ENCODE data around the gene SERPINA4. TPM values are rescaled to one million over a fixed set of nuclear protein-coding genes. Genes with fewer than 3 reads are reported as not detected.

SERPINA4 gene
- total and polyA plus RNA-seq, 2 of the 13 experiments (the other 11 are each of a cell fraction or from before 2014, with no cell fraction given) = 39.1 to 57.8 TPM

DNA sequence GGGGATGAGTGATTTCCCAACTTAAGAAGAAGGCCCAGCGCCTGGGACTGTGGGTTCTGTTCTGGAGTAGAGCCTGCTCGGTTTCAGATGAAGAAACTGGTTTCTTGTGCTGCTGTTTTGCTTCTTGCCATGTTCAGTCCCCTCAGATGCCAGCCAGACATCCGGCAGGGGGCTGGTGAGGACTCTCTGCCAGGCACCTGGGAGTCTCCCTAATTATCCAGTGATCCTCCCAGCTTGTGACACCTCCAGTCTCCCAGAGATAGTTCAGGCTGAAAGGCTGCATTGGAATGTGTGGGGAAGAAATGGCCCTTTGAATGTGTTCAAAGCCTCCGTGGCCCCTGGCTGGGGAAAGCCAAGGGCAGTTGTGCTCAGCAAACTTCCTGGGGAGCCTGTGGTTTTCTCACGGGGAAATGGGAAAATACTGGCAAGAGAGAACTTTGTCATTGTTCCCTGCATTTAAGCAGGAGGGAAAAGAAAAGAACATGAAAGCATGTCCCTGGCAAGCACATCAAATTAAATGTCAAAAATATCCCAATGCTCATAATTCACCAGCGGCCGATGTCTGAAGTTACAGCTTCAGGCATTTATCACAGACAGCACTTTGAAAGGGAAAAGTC lies 43.5 kb upstream of the SERPINA4 start (continued):
- TF ChIP-seq ZFY (CRISPR knock-in tag; IDR thresholded peaks at IDR 0.05) = no peak
- TF ChIP-seq SIN3A (IDR thresholded peaks at IDR 0.05; ENCODE audit: borderline replicate concordance, low read depth, low read length) = no peak
- 0 out of 2 replicates have a peak, but pooled peaks have one; percentile 28 for TF ChIP-seq RCOR2 (CRISPR knock-in tag; IDR thresholded peaks at IDR 0.05)
- TF ChIP-seq ZSCAN22 (CRISPR knock-in tag; IDR thresholded peaks at IDR 0.05) = no peak
- TF ChIP-seq, protein P1, sequence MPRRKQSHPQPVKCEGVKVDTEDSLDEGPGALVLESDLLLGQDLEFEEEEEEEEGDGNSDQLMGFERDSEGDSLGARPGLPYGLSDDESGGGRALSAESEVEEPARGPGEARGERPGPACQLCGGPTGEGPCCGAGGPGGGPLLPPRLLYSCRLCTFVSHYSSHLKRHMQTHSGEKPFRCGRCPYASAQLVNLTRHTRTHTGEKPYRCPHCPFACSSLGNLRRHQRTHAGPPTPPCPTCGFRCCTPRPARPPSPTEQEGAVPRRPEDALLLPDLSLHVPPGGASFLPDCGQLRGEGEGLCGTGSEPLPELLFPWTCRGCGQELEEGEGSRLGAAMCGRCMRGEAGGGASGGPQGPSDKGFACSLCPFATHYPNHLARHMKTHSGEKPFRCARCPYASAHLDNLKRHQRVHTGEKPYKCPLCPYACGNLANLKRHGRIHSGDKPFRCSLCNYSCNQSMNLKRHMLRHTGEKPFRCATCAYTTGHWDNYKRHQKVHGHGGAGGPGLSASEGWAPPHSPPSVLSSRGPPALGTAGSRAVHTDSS (CRISPR knock-in tag; conservative IDR thresholded peaks at IDR 0.05) = no peak
- peak; percentile 45 for TF ChIP-seq GATAD2A (CRISPR knock-in tag; IDR thresholded peaks at IDR 0.05)
- TF ChIP-seq ZBTB8A (CRISPR knock-in tag; IDR thresholded peaks at IDR 0.05; ENCODE audit: borderline replicate concordance, low read depth) = no peak
- TF ChIP-seq, protein P2, sequence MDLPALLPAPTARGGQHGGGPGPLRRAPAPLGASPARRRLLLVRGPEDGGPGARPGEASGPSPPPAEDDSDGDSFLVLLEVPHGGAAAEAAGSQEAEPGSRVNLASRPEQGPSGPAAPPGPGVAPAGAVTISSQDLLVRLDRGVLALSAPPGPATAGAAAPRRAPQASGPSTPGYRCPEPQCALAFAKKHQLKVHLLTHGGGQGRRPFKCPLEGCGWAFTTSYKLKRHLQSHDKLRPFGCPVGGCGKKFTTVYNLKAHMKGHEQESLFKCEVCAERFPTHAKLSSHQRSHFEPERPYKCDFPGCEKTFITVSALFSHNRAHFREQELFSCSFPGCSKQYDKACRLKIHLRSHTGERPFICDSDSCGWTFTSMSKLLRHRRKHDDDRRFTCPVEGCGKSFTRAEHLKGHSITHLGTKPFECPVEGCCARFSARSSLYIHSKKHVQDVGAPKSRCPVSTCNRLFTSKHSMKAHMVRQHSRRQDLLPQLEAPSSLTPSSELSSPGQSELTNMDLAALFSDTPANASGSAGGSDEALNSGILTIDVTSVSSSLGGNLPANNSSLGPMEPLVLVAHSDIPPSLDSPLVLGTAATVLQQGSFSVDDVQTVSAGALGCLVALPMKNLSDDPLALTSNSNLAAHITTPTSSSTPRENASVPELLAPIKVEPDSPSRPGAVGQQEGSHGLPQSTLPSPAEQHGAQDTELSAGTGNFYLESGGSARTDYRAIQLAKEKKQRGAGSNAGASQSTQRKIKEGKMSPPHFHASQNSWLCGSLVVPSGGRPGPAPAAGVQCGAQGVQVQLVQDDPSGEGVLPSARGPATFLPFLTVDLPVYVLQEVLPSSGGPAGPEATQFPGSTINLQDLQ (CRISPR knock-in tag; IDR thresholded peaks at IDR 0.05) = no peak
- TF ChIP-seq ZNF747 (CRISPR knock-in tag; IDR thresholded peaks at IDR 0.05; ENCODE audit: borderline replicate concordance) = no peak; the same call in 1 of the 2 replicates
- TF ChIP-seq, protein P3, sequence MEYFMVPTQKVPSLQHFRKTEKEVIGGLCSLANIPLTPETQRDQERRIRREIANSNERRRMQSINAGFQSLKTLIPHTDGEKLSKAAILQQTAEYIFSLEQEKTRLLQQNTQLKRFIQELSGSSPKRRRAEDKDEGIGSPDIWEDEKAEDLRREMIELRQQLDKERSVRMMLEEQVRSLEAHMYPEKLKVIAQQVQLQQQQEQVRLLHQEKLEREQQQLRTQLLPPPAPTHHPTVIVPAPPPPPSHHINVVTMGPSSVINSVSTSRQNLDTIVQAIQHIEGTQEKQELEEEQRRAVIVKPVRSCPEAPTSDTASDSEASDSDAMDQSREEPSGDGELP (IDR thresholded peaks at IDR 0.05; ENCODE audit: borderline replicate concordance, low read depth) = no peak; the same call in 1 of the 2 replicates
- peak; percentile 79; the same call in 1 of the 2 replicates for TF ChIP-seq ZNF263 (CRISPR knock-in tag; IDR thresholded peaks at IDR 0.05)
- TF ChIP-seq SPEN (CRISPR knock-in tag; IDR thresholded peaks at IDR 0.05; ENCODE audit: low read depth) = 0 out of 2 replicates have a peak, but pooled peaks have one; percentile 36
- TF ChIP-seq, protein P4, sequence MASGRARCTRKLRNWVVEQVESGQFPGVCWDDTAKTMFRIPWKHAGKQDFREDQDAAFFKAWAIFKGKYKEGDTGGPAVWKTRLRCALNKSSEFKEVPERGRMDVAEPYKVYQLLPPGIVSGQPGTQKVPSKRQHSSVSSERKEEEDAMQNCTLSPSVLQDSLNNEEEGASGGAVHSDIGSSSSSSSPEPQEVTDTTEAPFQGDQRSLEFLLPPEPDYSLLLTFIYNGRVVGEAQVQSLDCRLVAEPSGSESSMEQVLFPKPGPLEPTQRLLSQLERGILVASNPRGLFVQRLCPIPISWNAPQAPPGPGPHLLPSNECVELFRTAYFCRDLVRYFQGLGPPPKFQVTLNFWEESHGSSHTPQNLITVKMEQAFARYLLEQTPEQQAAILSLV (CRISPR knock-in tag; IDR thresholded peaks at IDR 0.05; ENCODE audit: borderline replicate concordance) = no peak
- TF ChIP-seq, protein P5, sequence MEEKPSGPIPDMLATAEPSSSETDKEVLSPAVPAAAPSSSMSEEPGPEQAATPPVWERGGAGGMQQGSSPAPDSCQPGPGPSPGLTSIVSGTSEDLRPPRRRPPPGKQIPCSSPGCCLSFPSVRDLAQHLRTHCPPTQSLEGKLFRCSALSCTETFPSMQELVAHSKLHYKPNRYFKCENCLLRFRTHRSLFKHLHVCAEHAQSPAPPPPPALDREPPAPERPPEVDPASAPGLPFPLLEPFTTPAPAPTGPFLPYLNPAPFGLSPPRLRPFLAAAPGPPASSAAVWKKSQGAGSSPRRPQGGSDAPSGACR (CRISPR knock-in tag; IDR thresholded peaks at IDR 0.05) = no peak
- TF ChIP-seq DNMT1 (CRISPR knock-in tag; IDR thresholded peaks at IDR 0.05) = no peak
- TF ChIP-seq ZNF570 (CRISPR knock-in tag; IDR thresholded peaks at IDR 0.05; ENCODE audit: borderline replicate concordance) = no peak
- TF ChIP-seq ZNF724P (CRISPR knock-in tag; IDR thresholded peaks at IDR 0.05; ENCODE audit: borderline replicate concordance) = no peak
- TF ChIP-seq, protein P6, sequence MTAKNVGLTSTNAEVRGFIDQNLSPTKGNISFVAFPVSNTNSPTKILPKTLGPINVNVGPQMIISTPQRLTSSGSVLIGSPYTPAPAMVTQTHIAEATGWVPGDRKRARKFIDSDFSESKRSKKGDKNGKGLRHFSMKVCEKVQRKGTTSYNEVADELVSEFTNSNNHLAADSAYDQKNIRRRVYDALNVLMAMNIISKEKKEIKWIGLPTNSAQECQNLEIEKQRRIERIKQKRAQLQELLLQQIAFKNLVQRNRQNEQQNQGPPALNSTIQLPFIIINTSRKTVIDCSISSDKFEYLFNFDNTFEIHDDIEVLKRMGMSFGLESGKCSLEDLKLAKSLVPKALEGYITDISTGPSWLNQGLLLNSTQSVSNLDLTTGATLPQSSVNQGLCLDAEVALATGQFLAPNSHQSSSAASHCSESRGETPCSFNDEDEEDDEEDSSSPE (CRISPR knock-in tag; IDR thresholded peaks at IDR 0.05) = no peak
- TF ChIP-seq XBP1 (CRISPR knock-in tag; IDR thresholded peaks at IDR 0.05) = no peak
- no peak for TF ChIP-seq ZFYVE20 (CRISPR knock-in tag; IDR thresholded peaks at IDR 0.05; ENCODE audit: borderline replicate concordance, low read depth)
- no peak for TF ChIP-seq ZNF496 (CRISPR knock-in tag; IDR thresholded peaks at IDR 0.05; ENCODE audit: insufficient replicate concordance)

Measured in HepG2 (cell line).